Vagina (tissue), 2 donors: ENCODE data around the gene HTR3D.

Experiments
- POLR2A ChIP-seq, 2 donors: fragments of 450-650 bp; IDR thresholded peaks; one replicate each; pipeline ENCODE4 v1.6.1; 2017; ENCODE audit warnings: antibody characterized with exemption in 2 of 2, mild to moderate bottlenecking in 2 of 2, moderate library complexity in 2 of 2
- POLR2AphosphoS5 ChIP-seq, 2 donors: sonication (generic); formaldehyde crosslinking; IDR thresholded peaks; one replicate each; pipeline ENCODE4 v1.9.0; 2017; ENCODE audit warnings: antibody characterized with exemption in 2 of 2, mild to moderate bottlenecking in 2 of 2, low read depth in 1 of 2; ENCODE audit not compliant: insufficient read depth in 1 of 2
- TF ChIP-seq, protein P1 (sequence below), 3 experiments: fragments of 450-650 bp in 2 of 3; fragments of 200-600 bp in 1 of 3; sonication (generic) in 1 of 3; IDR thresholded peaks; one replicate each; pipeline ENCODE4 v1.5.1; 2017 to 2019; ENCODE audit warnings: antibody characterized with exemption in 3 of 3, mild to moderate bottlenecking in 2 of 3, moderate library complexity in 2 of 3

DNA sequence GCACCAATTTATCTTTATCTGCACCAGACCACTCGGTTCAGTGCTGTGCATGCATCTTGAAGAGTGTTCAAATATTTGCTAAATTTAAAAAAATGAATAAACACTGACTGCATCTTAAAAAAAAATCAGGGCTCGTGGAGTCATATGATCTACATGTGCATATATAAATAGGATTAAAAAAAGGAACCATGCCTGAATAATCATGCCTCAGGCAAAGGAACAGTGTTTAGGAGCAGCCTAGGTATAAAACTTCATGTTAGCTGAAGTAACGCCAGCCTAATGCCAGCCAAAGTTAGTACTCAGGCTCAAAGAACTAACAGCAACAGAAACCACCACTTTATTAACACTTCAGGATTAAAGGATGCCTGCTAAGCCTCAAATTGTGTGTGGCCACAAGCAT, 23.4 kb upstream of the HTR3D start:
- TF ChIP-seq, protein P1, sequence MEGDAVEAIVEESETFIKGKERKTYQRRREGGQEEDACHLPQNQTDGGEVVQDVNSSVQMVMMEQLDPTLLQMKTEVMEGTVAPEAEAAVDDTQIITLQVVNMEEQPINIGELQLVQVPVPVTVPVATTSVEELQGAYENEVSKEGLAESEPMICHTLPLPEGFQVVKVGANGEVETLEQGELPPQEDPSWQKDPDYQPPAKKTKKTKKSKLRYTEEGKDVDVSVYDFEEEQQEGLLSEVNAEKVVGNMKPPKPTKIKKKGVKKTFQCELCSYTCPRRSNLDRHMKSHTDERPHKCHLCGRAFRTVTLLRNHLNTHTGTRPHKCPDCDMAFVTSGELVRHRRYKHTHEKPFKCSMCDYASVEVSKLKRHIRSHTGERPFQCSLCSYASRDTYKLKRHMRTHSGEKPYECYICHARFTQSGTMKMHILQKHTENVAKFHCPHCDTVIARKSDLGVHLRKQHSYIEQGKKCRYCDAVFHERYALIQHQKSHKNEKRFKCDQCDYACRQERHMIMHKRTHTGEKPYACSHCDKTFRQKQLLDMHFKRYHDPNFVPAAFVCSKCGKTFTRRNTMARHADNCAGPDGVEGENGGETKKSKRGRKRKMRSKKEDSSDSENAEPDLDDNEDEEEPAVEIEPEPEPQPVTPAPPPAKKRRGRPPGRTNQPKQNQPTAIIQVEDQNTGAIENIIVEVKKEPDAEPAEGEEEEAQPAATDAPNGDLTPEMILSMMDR (IDR thresholded peaks at IDR 0.05), result no peak
- TF ChIP-seq POLR2A (IDR thresholded peaks at IDR 0.05), result no peak
- TF ChIP-seq POLR2AphosphoS5 (IDR thresholded peaks at IDR 0.05; ENCODE audit: insufficient read depth in 1 of 2, low read depth in 1 of 2), result no peak
